Panc1 (cell line): ENCODE measurements around the gene CACNG7. TPM values are rescaled to one million over a fixed set of nuclear protein-coding genes. Genes with fewer than 3 reads are reported as not detected.

ENCODE experiments used
- ATAC-seq: fragments of 200-7000 bp; cut with Tn5 transposase; 2 replicates; pipeline ENCODE4 v1.9.1; 2020; ENCODE audit warnings: mild to moderate bottlenecking, moderate library complexity
- BruUV-seq: library from RNA; stranded (reverse); fragments of 400-500 nt; replicated peaks from 2 replicates; lab custom pipeline; 2021; lab: Mats Ljungman, UMichigan
- CTCF ChIA-PET: fragments of 300-600 bp; sonication (Branson Sonifier 250); formaldehyde crosslinking; loops from one replicate; lab custom pipeline; 2022; ENCODE audit warnings: antibody characterized with exemption; lab: Charles Lee
- POLR2A ChIA-PET: fragments of 300-600 bp; sonication (Branson Sonifier 250); formaldehyde crosslinking; loops from one replicate; lab custom pipeline; 2022; ENCODE audit warnings: antibody characterized with exemption; lab: Charles Lee
- DNase-seq: peaks from one replicate; pipeline ENCODE4 v3.0.0-alpha.2; 2010; ENCODE audit warnings: low read depth, low spot score
- H3K27ac ChIP-seq: 2 replicates; pipeline ENCODE4 v1.5.1; 2011; ENCODE audit warnings: mild to moderate bottlenecking, low read length, inconsistent platforms
- H3K27me3 ChIP-seq: fragments of 200-500 bp; sonication (Bioruptor generic); 2 replicates; pipeline ENCODE4 v1.6.0; 2014; ENCODE audit warnings: low read length, inconsistent platforms; ENCODE audit not compliant: control insufficient read depth, insufficient read depth
- H3K36me3 ChIP-seq: fragments of 200-500 bp; sonication (Bioruptor generic); 2 replicates; pipeline ENCODE4 v1.5.1; 2014; ENCODE audit warnings: inconsistent platforms, mild to moderate bottlenecking, low read length, moderate library complexity; ENCODE audit not compliant: control insufficient read depth, insufficient read depth
- H3K4me1 ChIP-seq: 2 replicates; pipeline ENCODE4 v1.5.1; 2011; ENCODE audit warnings: inconsistent platforms, mild to moderate bottlenecking, low read length, moderate library complexity; ENCODE audit not compliant: control insufficient read depth, insufficient read depth
- H3K4me3 ChIP-seq, 2 experiments: 2 replicates each; pipeline ENCODE4 v1.5.1; 2011 to 2012; ENCODE audit warnings: low read depth in 2 of 2, low read length in 2 of 2, mild to moderate bottlenecking in 2 of 2, inconsistent platforms in 1 of 2, moderate library complexity in 1 of 2
- H3K9me3 ChIP-seq: fragments of 200-500 bp; sonication (Bioruptor generic); 2 replicates; pipeline ENCODE4 v1.5.1; 2014; ENCODE audit warnings: low read depth, mild to moderate bottlenecking, inconsistent platforms, low read length, moderate library complexity; ENCODE audit not compliant: control insufficient read depth, insufficient read depth
- POLR2AphosphoS5 ChIP-seq: IDR thresholded peaks from 2 replicates; pipeline ENCODE4 v1.6.1; 2012; ENCODE audit warnings: mild to moderate bottlenecking, low read depth, low read length, moderate library complexity
- TCF7L2 ChIP-seq: IDR thresholded peaks from 2 replicates; pipeline ENCODE4 v1.6.1; 2011; ENCODE audit warnings: mild to moderate bottlenecking, low read depth, low read length, inconsistent platforms
- in situ Hi-C: cut with HindIII; loops from 2 replicates; pipeline ENCODE4 v1.10.0; 2016; ENCODE audit warnings: low sequenced_read_pairs, low pct_unique_long_range_greater_than_20kb
- intact Hi-C: fragments of 100-400 bp; cut with micrococcal nuclease; formaldehyde crosslinking; loops from one replicate; pipeline ENCODE4 v1.10.0; 2022; ENCODE audit not compliant: unreplicated experiment
- total RNA-seq: library from RNA; stranded (reverse); gene quantifications from one replicate; pipeline ENCODE4 v1.2.1, GENCODE V29; 2021; ENCODE audit not compliant: unreplicated experiment
- TF ChIP-seq, protein P1 (sequence below): fragments of 450-650 bp; IDR thresholded peaks from 2 replicates; pipeline ENCODE4 v1.5.1; 2017; ENCODE audit warnings: mild to moderate bottlenecking
- TF ChIP-seq, protein P2 (sequence below), 2 experiments: IDR thresholded peaks; 2 replicates each; pipeline ENCODE4 v1.6.1; 2011 to 2012; ENCODE audit warnings: low read depth in 2 of 2, control low read depth in 1 of 2, low read length in 1 of 2, mild to moderate bottlenecking in 1 of 2, moderate library complexity in 1 of 2; ENCODE audit not compliant: insufficient read depth in 1 of 2

The CACNG7 gene
- total RNA-seq, 1 experiment from 2014 or later, result 7.7 TPM

DNA sequence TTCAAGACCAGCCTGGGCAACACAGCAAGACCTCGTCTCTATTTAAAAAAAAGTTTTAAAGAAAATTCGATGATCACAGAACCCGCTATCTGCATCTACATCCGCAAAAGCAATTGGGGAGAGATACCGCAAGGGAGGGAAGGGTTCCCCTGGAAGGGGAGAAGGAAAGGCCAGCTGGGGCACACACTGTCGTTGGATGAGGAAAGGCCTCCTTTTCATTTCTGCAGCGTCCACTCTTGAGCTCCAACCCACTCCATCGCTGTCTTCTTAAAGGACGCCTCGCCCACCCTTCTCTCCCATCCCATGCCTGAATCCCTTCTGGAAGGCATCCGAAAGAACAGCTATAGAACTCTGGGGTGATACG lies 30.3 kb upstream of the CACNG7 start:
- intact Hi-C loops, result no loop called here

DNA sequence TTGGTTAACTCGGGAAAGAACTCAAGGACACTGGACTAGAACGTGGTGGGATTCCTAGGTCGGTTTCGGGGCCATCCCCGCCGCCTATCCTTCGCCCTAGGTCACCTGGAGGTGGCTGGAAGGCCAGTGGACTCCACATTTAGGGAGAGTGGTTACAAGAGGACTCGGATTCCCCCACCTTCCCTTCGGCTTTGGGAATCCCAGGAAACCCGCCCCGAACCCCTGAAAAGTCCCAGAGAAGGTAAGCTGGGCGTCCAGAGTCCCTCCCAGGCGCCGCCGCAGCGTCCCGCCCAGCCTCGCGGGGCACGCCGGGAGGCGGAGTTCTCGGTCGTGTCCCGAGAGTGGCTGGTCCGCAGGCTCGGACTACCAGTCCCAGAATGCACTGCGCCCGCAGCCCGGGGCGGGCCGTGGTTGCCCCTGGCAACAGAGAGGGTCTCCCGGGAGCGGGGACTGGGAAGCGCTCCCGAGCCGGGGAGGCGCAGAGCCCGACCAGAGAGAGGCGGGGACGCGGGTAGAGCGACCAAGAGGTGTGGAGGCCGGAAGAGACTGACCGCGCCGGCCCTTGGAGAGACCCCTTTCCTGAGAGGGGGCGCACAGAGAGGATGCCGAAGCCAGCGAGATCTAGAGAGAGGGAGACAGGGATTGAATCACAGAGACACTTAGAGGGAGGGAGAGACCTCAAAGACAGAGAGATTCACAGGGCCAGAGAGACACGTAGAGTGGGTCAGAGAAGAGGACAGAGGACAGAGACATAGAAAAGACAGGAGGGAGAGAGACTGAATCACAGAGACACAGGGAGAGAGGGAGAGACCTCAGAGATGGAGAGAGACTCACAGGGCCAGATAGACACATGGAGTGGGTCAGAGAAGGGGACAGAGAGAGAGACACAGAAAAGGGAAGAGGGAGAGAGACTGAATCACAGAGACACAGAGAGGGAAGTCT lies 29.7 kb upstream of the CACNG7 start:
- Histone ChIP-seq H3K27ac (peak overlapping the region; percentile 96), H3K9me3 (no peaks in the 10 kb centered on the region), H3K4me1 (peaks cover 51% of the 10 kb centered on the region), H3K36me3 (no peaks in the 10 kb centered on the region), H3K4me3 (peak overlapping the region; percentile 65 to 69), H3K27me3 (no peaks in the 10 kb centered on the region)
- ChIA-PET CTCF (interaction anchor here (0.6 to 0.7 kb wide), 2 partner anchors 144 to 146 kb away, joined by 3 to 7 read pairs; no protein-coding TSS in a partner anchor), POLR2A (interaction anchor here (0.6 to 1.1 kb wide), 5 partner anchors 9 to 146 kb away, joined by 3 to 8 read pairs (median 3); partner anchors contain the start of gene CACNG6)
- ATAC-seq (peak; percentile 92), DNase-seq (no peak)
- TF ChIP-seq POLR2AphosphoS5, result no peak
- intact Hi-C loops, result no loop called here
- in situ Hi-C loops, result no loop called here
- no TSS peak for BruUV-seq

More for the DNA sequence above, 30.3 kb upstream of the CACNG7 start:
- ATAC-seq (peak; percentile 13), DNase-seq (no peak)
- no TSS peak for BruUV-seq
- H3K27ac ChIP-seq, result peak overlapping the region; percentile 96
- in situ Hi-C loops, result no loop called here
- CTCF ChIA-PET, result no interaction called here
- TF ChIP-seq, protein P1, sequence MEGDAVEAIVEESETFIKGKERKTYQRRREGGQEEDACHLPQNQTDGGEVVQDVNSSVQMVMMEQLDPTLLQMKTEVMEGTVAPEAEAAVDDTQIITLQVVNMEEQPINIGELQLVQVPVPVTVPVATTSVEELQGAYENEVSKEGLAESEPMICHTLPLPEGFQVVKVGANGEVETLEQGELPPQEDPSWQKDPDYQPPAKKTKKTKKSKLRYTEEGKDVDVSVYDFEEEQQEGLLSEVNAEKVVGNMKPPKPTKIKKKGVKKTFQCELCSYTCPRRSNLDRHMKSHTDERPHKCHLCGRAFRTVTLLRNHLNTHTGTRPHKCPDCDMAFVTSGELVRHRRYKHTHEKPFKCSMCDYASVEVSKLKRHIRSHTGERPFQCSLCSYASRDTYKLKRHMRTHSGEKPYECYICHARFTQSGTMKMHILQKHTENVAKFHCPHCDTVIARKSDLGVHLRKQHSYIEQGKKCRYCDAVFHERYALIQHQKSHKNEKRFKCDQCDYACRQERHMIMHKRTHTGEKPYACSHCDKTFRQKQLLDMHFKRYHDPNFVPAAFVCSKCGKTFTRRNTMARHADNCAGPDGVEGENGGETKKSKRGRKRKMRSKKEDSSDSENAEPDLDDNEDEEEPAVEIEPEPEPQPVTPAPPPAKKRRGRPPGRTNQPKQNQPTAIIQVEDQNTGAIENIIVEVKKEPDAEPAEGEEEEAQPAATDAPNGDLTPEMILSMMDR, result no peak
- TF ChIP-seq, protein P2, sequence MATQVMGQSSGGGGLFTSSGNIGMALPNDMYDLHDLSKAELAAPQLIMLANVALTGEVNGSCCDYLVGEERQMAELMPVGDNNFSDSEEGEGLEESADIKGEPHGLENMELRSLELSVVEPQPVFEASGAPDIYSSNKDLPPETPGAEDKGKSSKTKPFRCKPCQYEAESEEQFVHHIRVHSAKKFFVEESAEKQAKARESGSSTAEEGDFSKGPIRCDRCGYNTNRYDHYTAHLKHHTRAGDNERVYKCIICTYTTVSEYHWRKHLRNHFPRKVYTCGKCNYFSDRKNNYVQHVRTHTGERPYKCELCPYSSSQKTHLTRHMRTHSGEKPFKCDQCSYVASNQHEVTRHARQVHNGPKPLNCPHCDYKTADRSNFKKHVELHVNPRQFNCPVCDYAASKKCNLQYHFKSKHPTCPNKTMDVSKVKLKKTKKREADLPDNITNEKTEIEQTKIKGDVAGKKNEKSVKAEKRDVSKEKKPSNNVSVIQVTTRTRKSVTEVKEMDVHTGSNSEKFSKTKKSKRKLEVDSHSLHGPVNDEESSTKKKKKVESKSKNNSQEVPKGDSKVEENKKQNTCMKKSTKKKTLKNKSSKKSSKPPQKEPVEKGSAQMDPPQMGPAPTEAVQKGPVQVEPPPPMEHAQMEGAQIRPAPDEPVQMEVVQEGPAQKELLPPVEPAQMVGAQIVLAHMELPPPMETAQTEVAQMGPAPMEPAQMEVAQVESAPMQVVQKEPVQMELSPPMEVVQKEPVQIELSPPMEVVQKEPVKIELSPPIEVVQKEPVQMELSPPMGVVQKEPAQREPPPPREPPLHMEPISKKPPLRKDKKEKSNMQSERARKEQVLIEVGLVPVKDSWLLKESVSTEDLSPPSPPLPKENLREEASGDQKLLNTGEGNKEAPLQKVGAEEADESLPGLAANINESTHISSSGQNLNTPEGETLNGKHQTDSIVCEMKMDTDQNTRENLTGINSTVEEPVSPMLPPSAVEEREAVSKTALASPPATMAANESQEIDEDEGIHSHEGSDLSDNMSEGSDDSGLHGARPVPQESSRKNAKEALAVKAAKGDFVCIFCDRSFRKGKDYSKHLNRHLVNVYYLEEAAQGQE (IDR thresholded peaks at IDR 0.05; ENCODE audit: insufficient read depth in 1 of 2, low read depth in 2 of 2, low read length in 1 of 2), result no peak
- no peak for TF ChIP-seq TCF7L2
- TF ChIP-seq POLR2AphosphoS5, result no peak
- H3K36me3 ChIP-seq, result 0 out of 2 replicates have a peak, but pooled peaks cover 3% of the 10 kb centered on the region
- no peaks in the 10 kb centered on the region for H3K9me3 ChIP-seq
- H3K4me3 ChIP-seq, result peak overlapping the region; percentile 65 to 69
- POLR2A ChIA-PET, result interaction anchor here (0.6 to 1.1 kb wide), 4 partner anchors 10 to 147 kb away, joined by 3 to 8 read pairs (median 4); partner anchors contain the start of gene CACNG6
- no peaks in the 10 kb centered on the region for H3K27me3 ChIP-seq
- peaks cover 52% of the 10 kb centered on the region for H3K4me1 ChIP-seq
